Anterior cingulate cortex (tissue), 58 donors: Measurements from ENCODE around the gene SEC24B.
A peak's percentile ranks its signal among the peaks of the same experiment; 100 is the strongest.

Source experiments
- DNase-seq, 58 donors: peaks; one replicate each; lab custom pipeline; 2025; lab: John Stamatoyannopoulos, UW

Gene SEC24B

DNA sequence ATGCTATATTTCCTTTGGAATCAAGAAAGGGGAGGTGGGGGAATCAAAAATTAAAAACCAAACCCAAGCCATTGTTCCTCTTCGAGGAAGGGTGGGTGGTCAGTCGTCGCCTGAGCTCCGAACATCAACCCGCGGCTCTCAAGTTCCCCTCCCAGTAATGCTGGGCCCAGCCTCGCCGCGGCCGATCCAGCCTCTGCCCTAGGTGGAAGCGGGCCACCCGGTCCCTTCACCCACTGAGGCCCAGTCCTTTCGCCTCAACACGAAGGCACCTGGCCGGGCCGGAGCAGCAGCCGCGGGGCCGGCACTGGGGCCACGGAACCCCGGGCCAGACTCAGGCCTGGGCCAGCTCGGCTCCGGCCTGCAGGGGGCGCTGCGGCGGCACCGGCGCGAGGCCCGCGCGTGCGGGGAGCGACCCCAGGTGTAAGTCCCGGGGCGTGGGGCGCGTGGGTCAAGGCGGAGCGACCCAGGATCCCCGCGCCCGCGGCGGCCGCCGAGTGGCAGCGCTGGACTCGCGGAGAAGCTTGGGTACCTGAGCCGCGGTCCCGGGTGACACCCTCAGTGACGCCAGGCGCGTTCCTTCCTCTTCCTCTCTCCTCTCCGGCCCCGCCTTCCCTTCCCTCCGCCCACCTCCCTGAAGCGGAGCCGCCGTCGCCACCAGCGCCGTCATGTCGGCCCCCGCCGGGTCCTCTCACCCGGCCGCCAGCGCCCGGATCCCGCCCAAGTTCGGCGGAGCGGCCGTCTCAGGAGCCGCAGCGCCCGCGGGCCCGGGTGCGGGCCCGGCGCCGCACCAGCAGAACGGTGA lies at the start of gene SEC24B:
TSS of gene SEC24B (plus strand) at position 611 of the 802 bp plus-strand sequence. CDS start at position 666, 55 bp downstream.
- peak in 57 of 58 donors; percentile 45 to 94 (median 81) for DNase-seq

DNA sequence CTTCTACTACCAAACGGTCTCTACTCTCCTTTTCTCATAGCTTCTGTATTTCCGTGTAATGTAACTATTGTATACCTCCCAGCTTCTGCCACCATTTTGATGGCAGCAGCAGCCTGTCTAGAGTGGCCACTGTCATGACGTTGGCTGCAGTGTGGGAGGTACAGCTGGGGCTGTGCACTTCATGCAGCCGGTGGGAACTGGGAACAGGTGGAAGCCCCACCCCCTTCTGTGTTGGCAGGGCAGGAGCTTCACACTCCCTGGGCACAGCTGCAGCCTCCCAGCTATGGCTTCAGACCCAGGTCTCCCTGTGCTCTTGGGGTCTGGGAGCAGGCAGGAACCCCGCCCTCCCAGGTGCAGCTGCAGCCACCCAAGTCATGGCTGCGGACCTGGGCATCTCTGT lies 49.8 kb upstream of the SEC24B start:
- no peak for DNase-seq

DNA sequence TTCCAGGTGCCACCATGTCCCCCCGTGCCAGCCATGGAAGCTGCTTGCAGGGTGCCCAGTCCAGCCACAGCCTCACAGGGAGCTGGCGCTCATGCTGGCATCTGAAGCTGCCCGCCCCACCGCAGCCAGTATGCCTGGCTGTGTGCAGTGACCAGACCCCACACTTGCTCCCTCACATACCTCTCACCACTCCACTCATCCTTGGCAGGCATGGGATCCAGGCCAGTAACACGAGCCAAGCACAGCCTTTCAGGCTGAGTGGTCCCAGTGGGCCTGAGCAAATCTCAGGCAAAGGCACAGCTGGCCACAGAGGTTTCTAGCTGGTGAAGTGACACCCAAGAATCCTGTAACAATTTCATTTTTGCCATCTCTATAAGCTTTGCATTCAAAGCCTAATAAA lies 48.4 kb upstream of the SEC24B start:
- no peak for DNase-seq

DNA sequence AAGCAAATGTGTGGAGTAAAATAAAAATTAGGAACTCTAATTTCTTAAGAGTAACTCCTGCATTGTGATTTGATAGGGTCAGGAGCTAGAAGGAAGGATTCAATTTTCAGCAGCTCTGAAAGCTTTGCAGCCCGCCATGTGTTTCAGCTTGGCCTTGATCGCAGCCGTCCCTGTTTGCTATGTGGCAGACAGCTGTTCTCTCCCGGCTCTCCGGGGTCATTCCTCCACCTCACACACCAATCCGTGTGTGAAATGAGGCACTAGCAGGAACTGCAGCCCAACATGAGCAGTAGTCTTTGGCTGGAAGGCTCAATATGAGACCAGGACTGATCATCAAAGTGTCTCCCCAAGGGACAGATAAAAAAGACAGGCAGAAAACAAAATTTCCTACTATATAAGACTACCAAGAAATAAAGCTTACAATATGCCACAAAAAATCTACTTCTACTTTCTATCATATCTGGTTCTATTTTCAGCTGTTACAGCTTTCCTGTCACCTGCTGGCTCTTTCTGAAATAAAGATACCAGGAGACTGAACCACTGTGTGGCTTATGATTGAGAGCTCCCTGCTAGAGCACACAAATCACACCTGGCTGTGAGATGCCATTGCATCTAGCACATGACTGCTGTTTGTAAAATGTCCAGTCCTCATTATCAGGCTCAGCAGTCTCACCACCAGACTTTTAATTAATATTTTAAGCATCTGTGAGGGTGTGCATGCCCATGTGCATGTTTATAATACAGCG lies 44.1 kb upstream of the SEC24B start:
- DNase-seq = no peak

DNA sequence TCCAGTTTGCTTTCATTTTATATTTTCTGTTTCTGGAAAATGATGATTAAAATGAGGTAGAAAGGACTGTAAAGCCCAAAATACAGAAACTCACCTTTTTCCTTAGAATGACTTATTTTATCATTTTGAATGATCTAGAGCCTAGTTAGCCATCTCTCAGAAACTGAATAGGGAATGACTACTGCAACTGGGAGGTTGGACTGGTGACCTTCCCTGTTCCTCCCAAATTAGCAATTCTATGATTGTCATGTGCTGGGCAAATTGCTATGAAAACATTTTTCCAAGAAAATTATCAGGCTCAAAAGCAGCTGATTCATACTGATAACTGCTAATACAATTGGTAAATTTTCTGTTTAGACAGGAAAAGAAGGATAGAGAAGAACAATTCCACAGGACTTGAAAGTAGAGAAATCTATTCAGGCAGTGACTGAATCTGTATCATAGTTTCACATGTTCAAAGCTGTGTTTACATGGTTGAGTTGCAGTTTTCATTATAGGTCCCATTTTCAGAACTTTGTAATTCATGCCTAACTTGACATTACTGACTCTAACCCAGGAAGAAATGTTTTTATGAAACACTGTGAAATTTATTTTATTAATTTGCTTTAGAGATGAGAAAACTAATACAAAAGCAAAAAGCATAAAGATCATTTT lies 43.4 kb upstream of the SEC24B start:
- DNase-seq = no peak

DNA sequence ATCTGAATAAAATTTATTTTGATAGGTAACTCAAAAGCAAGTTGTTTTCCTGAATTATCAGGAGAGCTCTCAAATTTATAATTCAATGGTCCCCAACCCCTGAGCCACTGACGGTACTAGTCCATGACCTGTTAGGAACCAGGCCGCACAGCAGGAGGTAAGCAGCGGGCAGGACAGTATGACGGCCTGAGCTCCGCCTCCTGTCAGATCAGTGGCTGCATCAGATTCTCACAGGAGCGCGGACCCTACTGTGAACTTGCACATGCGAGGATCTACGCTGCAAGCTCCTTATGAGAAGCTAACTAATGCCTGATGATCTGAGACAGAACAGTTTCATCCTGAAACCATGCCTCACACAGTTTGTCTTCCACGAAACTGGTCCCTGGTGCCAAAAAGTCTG lies 37.9 kb upstream of the SEC24B start:
- DNase-seq = no peak

DNA sequence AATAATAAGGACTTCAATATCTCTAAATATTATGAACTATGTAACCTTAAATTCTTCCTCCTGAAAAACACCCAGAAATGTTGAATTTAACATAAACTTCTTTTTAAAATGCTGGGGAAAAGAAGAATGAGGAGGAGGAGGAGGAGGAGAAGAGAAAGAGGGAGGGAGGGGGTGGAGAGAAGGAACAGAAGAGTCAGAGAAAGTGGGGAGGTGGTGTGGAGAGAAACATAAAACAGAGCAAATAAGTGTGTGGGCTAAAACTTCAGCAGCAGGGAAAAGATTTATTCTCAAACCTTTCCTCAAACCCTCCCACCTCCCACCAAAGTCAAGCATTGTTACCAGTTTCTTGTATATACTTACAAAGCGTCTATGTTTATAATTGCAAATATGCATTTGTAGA lies 34.7 kb upstream of the SEC24B start:
- no peak for DNase-seq

DNA sequence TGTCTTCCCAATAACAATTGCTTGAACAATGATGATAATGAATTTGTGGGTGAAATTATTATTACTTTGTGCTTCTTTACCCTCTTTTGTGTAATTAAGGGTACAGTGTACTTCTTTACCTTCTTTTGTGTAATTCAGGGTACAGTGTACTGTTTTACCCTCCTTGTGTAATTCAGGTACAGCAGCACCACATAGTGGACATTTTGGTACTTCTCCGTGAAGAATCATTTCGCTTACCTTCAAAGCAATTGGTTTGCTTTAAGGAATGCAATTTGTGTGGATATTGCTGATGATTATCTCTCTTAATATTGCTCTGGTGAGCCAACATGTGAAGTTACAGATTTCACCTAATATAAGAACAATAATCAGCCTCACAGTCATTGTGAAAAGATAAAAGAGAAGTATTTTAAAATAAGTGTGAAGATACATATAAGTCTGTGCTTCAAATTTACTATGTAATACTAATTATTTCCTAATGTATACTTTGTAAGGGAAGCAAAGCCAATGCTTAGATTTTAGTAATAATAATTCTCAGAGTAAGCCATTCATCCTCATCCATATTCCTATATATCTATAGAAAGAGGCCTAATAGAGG lies 27.2 kb upstream of the SEC24B start:
- DNase-seq = peak in 11 of 58 donors; percentile 1 to 29 (median 8)

DNA sequence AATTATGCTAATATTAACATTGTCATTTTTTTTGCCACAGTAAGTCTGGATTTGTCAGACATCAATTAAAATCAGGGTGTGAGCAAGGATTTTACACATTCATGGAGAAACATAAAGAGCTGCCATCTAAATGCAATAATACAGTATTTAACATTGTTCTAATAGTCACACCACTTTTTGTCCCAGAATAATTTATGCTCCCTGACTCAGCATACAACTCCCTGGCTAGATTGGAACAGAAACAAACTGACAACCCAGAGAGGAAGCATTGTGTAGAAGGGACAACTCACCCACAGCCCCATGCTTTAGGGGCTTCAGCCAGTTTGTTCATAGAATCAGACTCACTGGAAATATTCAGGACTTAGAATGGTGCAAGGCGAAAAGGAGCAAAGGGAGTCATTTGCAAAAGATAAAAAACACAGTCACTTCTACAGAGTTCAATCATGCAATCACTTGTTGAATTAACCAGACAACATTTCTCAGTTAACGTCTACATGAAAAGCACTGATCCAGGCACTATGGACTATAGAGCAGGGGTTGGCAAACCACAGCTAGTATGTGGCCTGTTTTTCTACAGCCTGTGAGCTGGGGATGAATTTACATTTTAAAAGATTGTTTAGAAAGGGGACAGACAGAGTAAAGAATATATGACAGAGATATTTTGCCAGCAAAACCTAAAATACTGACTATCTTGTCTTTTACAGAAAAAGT lies 26.4 kb upstream of the SEC24B start:
- no peak for DNase-seq

DNA sequence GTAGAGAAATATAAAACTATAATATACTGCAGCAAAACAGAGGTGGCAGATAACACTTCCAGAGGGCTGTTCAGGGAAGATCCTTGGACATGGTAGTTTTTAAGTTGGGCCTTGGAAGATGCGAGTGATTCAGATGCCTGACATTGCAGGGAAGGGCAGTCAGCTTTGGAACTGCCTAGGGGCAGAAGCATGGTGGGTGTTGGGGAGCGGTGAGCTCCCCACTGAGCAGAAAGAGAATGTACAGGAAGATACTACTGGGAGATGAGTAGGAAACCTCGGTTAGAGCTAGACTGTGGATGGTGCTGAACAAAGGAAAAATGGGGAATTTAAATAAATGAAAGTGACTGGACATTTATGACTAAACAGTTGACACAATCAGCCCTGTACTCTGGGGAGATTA lies 24.9 kb upstream of the SEC24B start:
- DNase-seq = no peak

DNA sequence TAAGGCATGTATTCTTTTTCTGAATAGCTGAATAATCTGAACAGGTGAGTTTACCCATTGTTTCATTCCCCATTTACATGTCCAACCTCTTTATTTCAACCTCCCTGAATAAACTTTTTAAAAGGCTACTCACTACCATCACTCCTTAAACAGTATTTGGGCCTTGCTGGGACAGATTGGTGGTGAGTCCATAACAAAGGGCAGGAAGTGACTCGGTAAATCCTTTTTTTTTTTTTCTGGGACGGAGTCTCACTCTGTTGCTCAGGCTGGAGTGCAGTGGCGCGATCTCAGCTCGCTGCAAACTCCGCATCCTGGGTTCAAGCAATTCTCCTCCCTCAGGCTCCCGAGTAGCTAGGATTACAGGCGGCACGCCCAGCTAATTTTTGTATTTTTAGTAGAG lies 23.4 kb upstream of the SEC24B start:
- DNase-seq = no peak

DNA sequence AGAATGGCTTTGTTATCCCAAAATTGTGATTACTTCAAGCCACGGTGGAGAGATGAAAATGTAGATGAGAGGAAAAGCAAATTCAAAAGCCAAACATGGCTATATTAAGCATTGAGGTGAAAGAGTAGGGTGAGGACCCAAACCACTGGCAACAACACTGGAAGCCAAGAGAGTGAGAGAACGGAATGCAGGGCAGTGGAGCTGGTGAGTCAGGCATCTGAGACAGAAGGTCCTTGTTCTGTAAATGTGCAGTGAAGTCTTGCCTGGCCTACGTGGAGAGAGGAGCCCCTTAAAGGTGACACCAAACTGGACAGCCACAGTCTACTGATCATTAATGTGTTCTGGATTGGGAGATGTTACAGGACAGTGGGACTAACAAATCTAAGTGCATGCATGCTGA lies 22.8 kb upstream of the SEC24B start:
- no peak for DNase-seq

DNA sequence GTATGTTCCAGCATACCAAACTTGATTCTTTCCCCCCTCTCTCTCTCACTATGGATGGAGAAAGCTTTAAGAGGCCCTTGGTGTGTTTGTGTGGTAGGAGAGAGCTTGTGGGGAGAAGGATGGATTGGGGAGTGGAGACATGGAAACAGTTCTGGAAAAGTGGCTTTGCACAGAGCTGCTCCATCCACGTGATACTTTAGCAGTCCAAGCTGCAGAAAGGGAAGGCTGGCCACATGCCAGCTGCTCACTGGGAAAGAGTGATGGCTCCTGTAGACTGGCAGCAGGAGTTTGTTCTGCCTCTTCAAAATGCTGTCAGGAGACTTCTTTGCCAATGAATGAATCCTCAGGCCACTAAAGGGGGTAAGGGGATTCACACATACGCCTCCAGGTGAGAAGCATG lies 21.7 kb upstream of the SEC24B start:
- peak in 33 of 58 donors; percentile 1 to 74 (median 10) for DNase-seq

DNA sequence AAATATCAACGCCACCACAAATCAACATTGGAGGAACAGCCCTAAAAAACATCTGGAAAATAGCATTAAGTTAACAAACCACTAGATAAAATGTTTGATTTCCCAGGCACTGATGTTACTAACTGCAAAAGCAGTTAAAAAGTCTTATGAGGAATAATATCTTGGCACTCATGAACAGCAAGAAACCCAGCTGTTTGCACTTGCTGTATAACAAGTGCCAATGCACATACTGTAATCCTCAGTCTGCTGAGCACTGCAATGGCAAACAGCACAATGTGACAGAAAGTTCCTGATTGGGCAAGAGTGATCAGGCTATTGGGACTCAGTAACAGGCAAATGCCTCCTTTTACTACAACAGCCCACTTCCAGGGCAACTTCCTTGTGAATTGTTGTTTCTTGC lies 20.8 kb upstream of the SEC24B start:
- DNase-seq = no peak

DNA sequence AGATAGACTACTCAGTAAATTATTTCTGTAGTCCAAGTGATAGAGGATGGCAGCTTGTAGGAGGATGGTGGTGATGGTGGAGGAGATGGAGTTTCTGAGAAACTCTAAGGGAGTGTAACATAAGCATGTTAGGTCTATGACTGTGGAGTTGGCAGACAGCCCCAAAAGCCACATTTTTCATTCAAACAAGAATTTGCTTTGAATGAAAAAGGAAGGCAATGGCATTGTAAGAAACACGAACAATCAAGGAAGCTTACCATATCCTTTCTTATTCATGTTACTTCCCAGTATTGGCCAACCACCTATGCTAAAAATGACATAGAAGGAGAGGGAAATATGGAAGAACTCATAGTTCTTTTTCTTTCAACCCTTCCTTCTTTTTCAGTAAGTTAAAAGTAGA lies 18.7 kb upstream of the SEC24B start:
- no peak for DNase-seq

DNA sequence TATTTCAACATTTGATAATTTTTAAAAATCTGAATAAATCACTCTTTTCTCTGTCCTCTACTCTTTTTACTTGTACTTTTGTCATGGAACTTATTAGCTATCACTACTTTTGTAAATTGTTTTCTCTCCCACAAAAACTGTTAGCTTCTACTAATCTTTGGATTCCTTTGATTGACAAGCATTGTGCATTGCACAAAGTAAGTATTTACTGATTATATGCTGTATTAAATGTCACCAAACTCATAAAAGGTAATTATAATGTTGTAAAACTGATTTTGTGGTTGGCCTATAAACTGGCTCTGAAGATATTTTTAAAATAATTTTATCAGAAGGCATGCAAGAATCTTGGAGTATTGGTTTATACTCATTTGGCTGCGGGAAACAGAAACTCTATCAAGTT lies 15.0 kb upstream of the SEC24B start:
- DNase-seq = no peak

DNA sequence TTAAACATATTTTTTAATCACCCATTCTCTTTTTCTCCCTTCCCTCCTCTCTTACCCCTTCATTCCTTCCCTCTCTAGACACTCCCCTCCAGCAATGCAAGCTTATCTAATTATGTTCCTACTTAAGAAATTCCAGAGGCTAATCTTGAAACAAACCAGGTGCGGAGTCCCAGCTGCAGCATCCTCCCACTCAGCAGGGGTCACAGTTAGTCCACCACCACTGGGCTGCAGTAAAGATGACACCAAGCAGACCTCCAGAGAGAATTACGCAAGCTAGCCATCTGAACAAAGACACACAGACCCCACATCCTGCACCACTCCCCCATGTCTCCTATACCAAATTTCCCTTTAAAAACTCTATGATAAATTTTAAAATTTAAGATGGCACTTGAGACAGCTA lies 13.9 kb upstream of the SEC24B start:
- no peak for DNase-seq

DNA sequence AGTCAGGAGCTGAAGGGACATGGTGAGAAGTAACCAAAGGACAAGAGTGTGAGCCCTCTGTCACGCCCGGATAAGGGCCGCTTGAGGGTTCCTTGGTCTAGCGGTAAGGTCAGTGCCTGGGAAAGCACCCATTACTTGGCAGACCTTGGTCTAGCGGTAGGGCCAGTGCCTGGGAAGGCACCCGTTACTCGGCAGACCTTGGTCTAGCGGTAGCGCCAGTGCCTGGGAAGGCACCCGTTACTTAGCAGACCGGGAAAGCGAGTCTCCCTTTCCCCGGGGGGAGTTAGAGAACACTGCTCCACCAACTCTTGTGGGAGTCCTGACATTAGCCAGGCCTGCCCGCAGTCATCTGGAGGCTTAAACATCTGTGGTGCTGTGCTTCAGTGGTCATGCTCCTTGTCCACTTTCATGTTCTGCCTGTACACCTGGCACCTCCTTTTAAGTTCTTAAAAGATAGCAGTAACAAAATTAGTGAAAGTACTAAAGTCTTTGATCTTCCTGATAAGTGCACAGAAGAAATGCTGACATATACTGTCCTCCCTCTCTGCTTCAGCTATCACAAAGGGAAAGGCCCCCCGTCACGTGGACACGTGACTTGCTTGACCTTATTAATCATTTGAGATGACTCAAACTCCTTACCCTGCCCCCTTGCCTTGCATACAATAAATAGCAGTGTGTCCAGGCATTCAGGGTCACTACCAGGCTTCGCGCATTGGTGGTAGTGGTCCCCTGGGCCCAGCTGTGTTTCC lies 9.3 kb upstream of the SEC24B start:
- DNase-seq = no peak

DNA sequence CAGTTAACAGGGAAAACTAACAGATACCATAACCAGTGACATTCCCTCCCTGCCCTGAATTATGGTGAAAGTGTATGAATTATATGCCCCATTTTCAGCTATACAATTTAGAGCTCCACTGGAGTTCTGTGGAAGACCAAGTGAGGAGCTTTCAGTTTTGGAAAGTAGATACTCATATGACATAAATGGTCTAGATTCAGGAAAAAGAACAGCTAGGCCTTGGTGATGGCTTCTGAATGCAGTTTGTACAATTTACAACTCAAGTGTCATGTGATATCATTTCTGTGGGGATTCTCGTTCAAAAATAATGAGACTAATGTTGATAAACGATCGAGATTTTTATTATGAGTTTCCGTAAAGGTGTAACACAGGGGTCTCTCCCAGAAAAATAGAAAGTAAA lies 8.2 kb upstream of the SEC24B start:
- DNase-seq = no peak

DNA sequence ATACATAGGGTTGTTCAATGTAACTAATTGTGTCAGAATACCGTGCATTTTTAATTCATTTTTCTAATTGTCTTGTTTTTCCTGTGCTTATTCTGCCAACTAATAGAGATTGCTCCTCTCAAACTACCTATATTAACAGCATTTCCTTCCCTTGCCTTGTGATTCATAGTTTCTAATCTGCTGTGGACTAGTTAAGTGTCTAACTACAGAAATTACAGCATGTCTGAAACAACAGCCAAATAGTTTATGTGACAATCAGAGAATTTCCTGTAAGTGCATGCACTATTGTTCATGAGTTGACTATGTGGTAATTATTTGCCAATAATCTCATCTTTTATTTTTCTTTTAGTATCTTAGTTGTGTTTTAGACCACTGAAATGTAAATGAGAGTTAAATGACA lies 4.1 kb upstream of the SEC24B start:
- no peak for DNase-seq
